Vagina (tissue), 2 donors: Measurements from ENCODE around the gene CBLN3. TPM values are rescaled to one million over a fixed set of nuclear protein-coding genes. Genes with fewer than 3 reads are reported as not detected.
A peak's percentile ranks its signal among the peaks of the same experiment; 100 is the strongest.

Source experiments
- DNase-seq, 2 donors: peaks; one replicate each; pipeline ENCODE4 v3.0.0-alpha.2; 2017; ENCODE audit errors: extremely low spot score in 2 of 2
- H3K27ac ChIP-seq: fragments of 200-600 bp; sonication (generic); one replicate; pipeline ENCODE4 v1.5.1; 2019
- H3K27me3 ChIP-seq: fragments of 200-600 bp; sonication (generic); one replicate; pipeline ENCODE4 v1.5.1; 2019
- H3K36me3 ChIP-seq, 2 donors: fragments of 200-600 bp; sonication (generic); one replicate each; pipeline ENCODE4 v1.5.1; 2017 to 2019
- H3K4me1 ChIP-seq: fragments of 200-600 bp; sonication (generic); one replicate; pipeline ENCODE4 v1.5.1; 2019
- H3K4me3 ChIP-seq, 2 donors: fragments of 200-600 bp; sonication (generic); 1 replicate in 1 of 2; 2 replicates in 1 of 2; pipeline ENCODE4 v1.5.1; 2016 to 2019
- H3K9me3 ChIP-seq: fragments of 200-600 bp; sonication (generic); one replicate; pipeline ENCODE4 v1.5.1; 2019
- POLR2A ChIP-seq, 2 donors: fragments of 450-650 bp; IDR thresholded peaks; one replicate each; pipeline ENCODE4 v1.6.1; 2017; ENCODE audit warnings: antibody characterized with exemption in 2 of 2, mild to moderate bottlenecking in 2 of 2, moderate library complexity in 2 of 2
- POLR2AphosphoS5 ChIP-seq, 2 donors: sonication (generic); formaldehyde crosslinking; IDR thresholded peaks; one replicate each; pipeline ENCODE4 v1.9.0; 2017; ENCODE audit warnings: antibody characterized with exemption in 2 of 2, mild to moderate bottlenecking in 2 of 2, low read depth in 1 of 2; ENCODE audit not compliant: insufficient read depth in 1 of 2
- intact Hi-C: fragments of 100-400 bp; cut with DNase I; formaldehyde crosslinking; loops from one replicate; pipeline ENCODE4 v1.15.1; 2023
- total RNA-seq: library from RNA; depleted of rRNA; stranded (reverse); fragments of >200 nt; gene quantifications from one replicate; pipeline ENCODE4 v1.2.3, GENCODE V29; 2016
- TF ChIP-seq, protein P1 (sequence below), 3 experiments: fragments of 450-650 bp in 2 of 3; fragments of 200-600 bp in 1 of 3; sonication (generic) in 1 of 3; IDR thresholded peaks; one replicate each; pipeline ENCODE4 v1.5.1; 2017 to 2019; ENCODE audit warnings: antibody characterized with exemption in 3 of 3, mild to moderate bottlenecking in 2 of 3, moderate library complexity in 2 of 3

Gene CBLN3
- total RNA-seq, 1 donor from 2014 or later = 1.7 TPM

GRCh38 chr14:24418492-24418873, 11.0 kb downstream of the CBLN3 start:
- Histone ChIP-seq H3K4me1 (peaks cover 16% of the 10 kb centered on the region), H3K27ac (no peak overlapping the region), H3K9me3 (no peaks in the 10 kb centered on the region), H3K4me3 (no peak overlapping the region), H3K27me3 (no peaks in the 10 kb centered on the region), H3K36me3 (peaks cover 0 to 17% of the 10 kb centered on the region in 2 donors)
- no peak for DNase-seq
- intact Hi-C loops = no loop called here
- peak in 1 of 2 donors; percentile 20 for TF ChIP-seq POLR2AphosphoS5 (IDR thresholded peaks at IDR 0.05; ENCODE audit: insufficient read depth in 1 of 2, low read depth in 1 of 2)
- TF ChIP-seq, protein P1, sequence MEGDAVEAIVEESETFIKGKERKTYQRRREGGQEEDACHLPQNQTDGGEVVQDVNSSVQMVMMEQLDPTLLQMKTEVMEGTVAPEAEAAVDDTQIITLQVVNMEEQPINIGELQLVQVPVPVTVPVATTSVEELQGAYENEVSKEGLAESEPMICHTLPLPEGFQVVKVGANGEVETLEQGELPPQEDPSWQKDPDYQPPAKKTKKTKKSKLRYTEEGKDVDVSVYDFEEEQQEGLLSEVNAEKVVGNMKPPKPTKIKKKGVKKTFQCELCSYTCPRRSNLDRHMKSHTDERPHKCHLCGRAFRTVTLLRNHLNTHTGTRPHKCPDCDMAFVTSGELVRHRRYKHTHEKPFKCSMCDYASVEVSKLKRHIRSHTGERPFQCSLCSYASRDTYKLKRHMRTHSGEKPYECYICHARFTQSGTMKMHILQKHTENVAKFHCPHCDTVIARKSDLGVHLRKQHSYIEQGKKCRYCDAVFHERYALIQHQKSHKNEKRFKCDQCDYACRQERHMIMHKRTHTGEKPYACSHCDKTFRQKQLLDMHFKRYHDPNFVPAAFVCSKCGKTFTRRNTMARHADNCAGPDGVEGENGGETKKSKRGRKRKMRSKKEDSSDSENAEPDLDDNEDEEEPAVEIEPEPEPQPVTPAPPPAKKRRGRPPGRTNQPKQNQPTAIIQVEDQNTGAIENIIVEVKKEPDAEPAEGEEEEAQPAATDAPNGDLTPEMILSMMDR (IDR thresholded peaks at IDR 0.05) = no peak

DNA sequence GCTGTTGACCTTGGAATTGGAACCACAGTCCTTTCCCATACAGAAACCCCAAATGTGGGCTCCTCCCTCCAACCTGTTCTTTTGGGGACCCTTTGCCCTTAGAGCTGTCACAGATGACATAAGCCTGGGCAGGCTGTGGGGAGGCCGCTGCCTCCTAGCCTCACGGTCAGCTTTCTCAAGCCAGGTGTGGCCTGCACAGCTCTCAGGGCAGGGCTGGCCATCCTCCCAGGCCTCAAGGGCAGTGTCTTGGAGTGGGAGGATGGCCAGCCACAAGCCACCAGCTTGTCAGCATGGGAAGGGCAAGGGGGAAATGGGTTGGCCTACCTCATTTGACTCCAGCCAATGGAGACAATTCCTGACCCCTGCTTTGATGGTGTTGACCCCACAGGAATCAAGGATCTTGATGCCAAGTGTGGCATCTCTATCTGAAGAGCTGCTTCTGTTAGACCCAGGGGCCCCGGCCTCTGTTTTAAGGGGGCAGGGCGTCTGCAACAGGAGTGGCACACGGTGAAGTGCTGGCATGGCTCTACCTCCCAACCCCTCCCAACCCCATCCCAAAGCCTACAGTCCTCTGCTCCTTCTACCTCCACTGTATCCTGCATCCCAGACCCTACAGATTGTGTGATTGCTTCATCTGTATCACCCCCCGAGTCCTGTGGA, 11.5 kb downstream of the CBLN3 start:
- H3K36me3 ChIP-seq = peaks cover 0 to 17% of the 10 kb centered on the region in 2 donors
- no peaks in the 10 kb centered on the region for H3K27me3 ChIP-seq
- H3K4me3 ChIP-seq = no peak overlapping the region
- peaks cover 16% of the 10 kb centered on the region for H3K4me1 ChIP-seq
- DNase-seq = no peak
- TF ChIP-seq POLR2AphosphoS5 (IDR thresholded peaks at IDR 0.05; ENCODE audit: insufficient read depth in 1 of 2, low read depth in 1 of 2) (no peak), POLR2A (IDR thresholded peaks at IDR 0.05) (no peak)
- TF ChIP-seq, protein P1 (IDR thresholded peaks at IDR 0.05) = no peak
- intact Hi-C loops = no loop called here
- no peak overlapping the region for H3K27ac ChIP-seq
- H3K9me3 ChIP-seq = no peaks in the 10 kb centered on the region

- intact Hi-C loops = no loop called here
These were observed 12.4 kb downstream of the CBLN3 start for GRCh38 chr14:24416932-24417619.

GRCh38 chr14:24416254-24416931, 13.1 kb downstream of the CBLN3 start:
- Histone ChIP-seq H3K9me3 (no peaks in the 10 kb centered on the region), H3K27ac (no peak overlapping the region), H3K27me3 (no peaks in the 10 kb centered on the region), H3K36me3 (peaks cover 0 to 17% of the 10 kb centered on the region in 2 donors), H3K4me3 (no peak overlapping the region), H3K4me1 (peaks cover 16% of the 10 kb centered on the region)
- TF ChIP-seq POLR2AphosphoS5 (IDR thresholded peaks at IDR 0.05; ENCODE audit: insufficient read depth in 1 of 2, low read depth in 1 of 2) (no peak), POLR2A (IDR thresholded peaks at IDR 0.05) (no peak)
- TF ChIP-seq, protein P1 (IDR thresholded peaks at IDR 0.05) = no peak
- intact Hi-C loops = no loop called here
- DNase-seq = no peak

More at GRCh38 chr14:24416932-24417619, 12.4 kb downstream of the CBLN3 start:
- Histone ChIP-seq H3K27me3 (no peaks in the 10 kb centered on the region), H3K4me3 (no peak overlapping the region), H3K9me3 (no peaks in the 10 kb centered on the region), H3K36me3 (peaks cover 0 to 17% of the 10 kb centered on the region in 2 donors), H3K27ac (no peak overlapping the region), H3K4me1 (peaks cover 16% of the 10 kb centered on the region)
- DNase-seq = no peak
- TF ChIP-seq, protein P1 (IDR thresholded peaks at IDR 0.05) = no peak
- no peak for TF ChIP-seq POLR2AphosphoS5 (IDR thresholded peaks at IDR 0.05; ENCODE audit: insufficient read depth in 1 of 2, low read depth in 1 of 2)
- TF ChIP-seq POLR2A (IDR thresholded peaks at IDR 0.05) = no peak
